ENCODE measurements around the gene LRRC27.

Gene LRRC27

GRCh38 chr10:132423966-132424861 lies 92.2 kb downstream of the LRRC27 start:
- DNase-seq (ENCODE audit: low read depth in 2 of 3, low spot score in 1 of 3), result no peak

- DNase-seq (ENCODE audit: low read depth in 2 of 3, low spot score in 1 of 3), result no peak
These were observed 93.2 kb downstream of the LRRC27 start for GRCh38 chr10:132425029-132425756.

GRCh38 chr10:132425757-132426155 lies 93.8 kb downstream of the LRRC27 start:
- no peak for DNase-seq (ENCODE audit: low read depth in 2 of 3, low spot score in 1 of 3)

DNA sequence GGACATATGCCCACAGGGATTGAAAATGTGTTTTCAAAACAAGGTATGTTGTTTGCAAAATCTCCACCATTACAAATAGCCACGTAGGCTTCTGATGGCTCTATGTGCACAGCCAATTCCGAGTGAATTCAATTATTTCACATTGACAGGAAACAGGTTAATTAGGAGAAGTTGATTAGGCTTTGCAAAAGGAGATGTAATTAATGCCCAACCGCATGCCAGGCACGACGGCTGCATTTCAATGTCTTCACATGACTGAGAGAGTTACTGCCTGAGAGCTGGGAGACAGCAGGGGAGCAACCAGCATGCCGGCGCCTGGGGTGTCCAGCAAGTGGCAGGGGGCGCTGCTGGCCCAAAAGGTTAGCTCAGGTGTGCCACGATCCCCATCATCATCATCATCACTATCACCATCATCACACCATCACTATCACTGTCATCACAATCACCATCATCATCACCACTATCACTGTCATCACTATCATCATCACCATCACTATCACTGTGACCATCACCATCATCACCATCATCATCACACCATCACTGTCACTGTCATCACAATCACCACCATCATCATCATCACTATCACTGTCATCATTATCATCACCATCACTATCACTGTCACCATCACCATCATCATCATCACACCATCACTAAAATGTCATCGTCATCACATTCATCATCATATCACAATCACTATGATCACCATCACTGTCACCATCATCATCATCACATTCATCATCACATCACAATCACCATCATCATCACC lies 95.2 kb downstream of the LRRC27 start:
- DNase-seq (ENCODE audit: low read depth in 2 of 3, low spot score in 1 of 3), result no peak

GRCh38 chr10:132427939-132428367 lies 96.0 kb downstream of the LRRC27 start:
- no peak for DNase-seq (ENCODE audit: low read depth in 2 of 3, low spot score in 1 of 3)

DNA sequence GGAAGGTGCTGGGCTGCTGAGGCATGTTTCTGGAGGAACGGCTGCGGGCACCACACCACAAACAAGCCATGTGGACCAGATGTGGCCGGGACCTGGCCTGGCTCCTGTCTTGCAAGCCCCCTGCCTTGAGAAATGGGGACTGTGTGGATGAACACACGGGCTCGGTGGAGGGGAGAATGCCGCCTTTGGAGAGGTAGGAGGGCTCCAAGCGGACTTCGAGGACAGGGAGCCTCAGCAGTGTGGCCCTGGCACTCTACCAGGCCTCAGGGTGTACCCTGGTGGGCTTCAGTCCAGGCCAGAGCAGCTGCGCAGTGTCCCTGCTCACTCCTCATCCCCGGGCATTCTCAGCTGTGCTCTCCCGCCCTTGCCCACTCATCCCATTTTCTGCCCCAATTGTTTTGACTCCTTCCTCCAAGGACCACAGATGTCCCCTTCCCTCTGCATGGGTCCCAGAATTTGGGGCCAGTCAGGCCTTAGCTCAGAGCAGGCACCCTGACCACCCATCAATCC lies 96.5 kb downstream of the LRRC27 start:
- DNase-seq (ENCODE audit: low read depth in 2 of 3, low spot score in 1 of 3), result no peak

Measured in stimulated activated CD4-positive, alpha-beta T cell treated with anti-CD3 and anti-CD28 coated beads, Interleukin-12 subunit alpha, Interleukin-12 subunit beta, amount 100 ng/mL, for 48 hours (primary cell).